Measurements from ENCODE around the gene CADM4. TPM values are rescaled to one million over a fixed set of nuclear protein-coding genes. Genes with fewer than 3 reads are reported as not detected.
A peak's percentile ranks its signal among the peaks of the same experiment; 100 is the strongest.

The CADM4 gene
- total and polyA plus RNA-seq, 2 experiments from 2014 or later = 16.6 to 22.7 TPM

- 84% methylated on average over 37 of the region's 37 CpGs for WGBS (ENCODE audit: low lambda C conversion rate, missing lambda C conversion rate)
- H3K79me2 ChIP-seq = peaks cover 25% of the 10 kb centered on the region
- H3K9me3 ChIP-seq (ENCODE audit: low read depth) = no peaks in the 10 kb centered on the region
- H3K4me1 ChIP-seq (ENCODE audit: insufficient read depth) = peaks cover 15% of the 10 kb centered on the region
- H3K4me2 ChIP-seq = peak overlapping the region; percentile 75
- peak overlapping the region; percentile 71 for H3K27ac ChIP-seq
- peak overlapping the region; percentile 0 for H3K4me3 ChIP-seq
- no peak for DNase-seq (ENCODE audit: low spot score)
- H4K20me1 ChIP-seq (ENCODE audit: insufficient read depth, poor library complexity, severe bottlenecking) = no peaks in the 10 kb centered on the region
- H3K36me3 ChIP-seq (replicated peaks; ENCODE audit: insufficient read depth, low read depth) = no peaks in the 10 kb centered on the region
- peak overlapping the region; percentile 73 for H2AFZ ChIP-seq
- no peaks in the 10 kb centered on the region for H3K9me2 ChIP-seq (replicated peaks; ENCODE audit: insufficient read depth)
- no peaks in the 10 kb centered on the region for H3K27me3 ChIP-seq
- TF ChIP-seq CTCF (IDR thresholded peaks at IDR 0.05; ENCODE audit: poor library complexity) (no peak), EZH2phosphoT487 (IDR thresholded peaks at IDR 0.05; ENCODE audit: low read depth, severe bottlenecking, unreplicated experiment) (no peak), EZH2 (IDR thresholded peaks at IDR 0.05; ENCODE audit: borderline replicate concordance) (no peak)
These were observed 63.4 kb downstream of the CADM4 start for GRCh38 chr19:43575955-43576878.

- peak within 1 kb of the TSS; percentile 50 for H3K4me3 ChIP-seq
- peak; percentile 99 for DNase-seq (ENCODE audit: low spot score)
- H2AFZ ChIP-seq = peak within 1 kb of the TSS; percentile 84
- H3K79me2 ChIP-seq = peaks cover 31% of the 10 kb centered on the region
- no peaks in the 10 kb centered on the region for H3K27me3 ChIP-seq
- TF ChIP-seq CTCF (IDR thresholded peaks at IDR 0.05; ENCODE audit: poor library complexity) = no peak
- TF ChIP-seq EZH2 (IDR thresholded peaks at IDR 0.05; ENCODE audit: borderline replicate concordance) = no peak
- TF ChIP-seq EZH2phosphoT487 (IDR thresholded peaks at IDR 0.05; ENCODE audit: low read depth, severe bottlenecking, unreplicated experiment) = no peak
- no peaks in the 10 kb centered on the region for H3K9me3 ChIP-seq (ENCODE audit: low read depth)
- H3K4me2 ChIP-seq = peak within 1 kb of the TSS; percentile 75
- no peaks in the 10 kb centered on the region for H3K9me2 ChIP-seq (replicated peaks; ENCODE audit: insufficient read depth)
- no peaks in the 10 kb centered on the region for H3K36me3 ChIP-seq (replicated peaks; ENCODE audit: insufficient read depth, low read depth)
- H3K27ac ChIP-seq = peak within 1 kb of the TSS; percentile 83
- H3K4me1 ChIP-seq (ENCODE audit: insufficient read depth) = peaks cover 10% of the 10 kb centered on the region
- no peaks in the 10 kb centered on the region for H4K20me1 ChIP-seq (ENCODE audit: insufficient read depth, poor library complexity, severe bottlenecking)
- WGBS (ENCODE audit: low lambda C conversion rate, missing lambda C conversion rate) = under 1% methylated on average over 51 of the region's 51 CpGs
These were observed 64.3 kb downstream of the CADM4 start, which contains the start of the genes PINLYP and XRCC1 for GRCh38 chr19:43575156-43575950. PINLYP (plus strand) TSS chr19:43575801; CDS start chr19:43577192, 1,391 bp downstream. XRCC1 (minus strand) TSS chr19:43575527; CDS start chr19:43575458, 69 bp downstream.

- peaks cover 36% of the 10 kb centered on the region for H3K79me2 ChIP-seq
- no peaks in the 10 kb centered on the region for H4K20me1 ChIP-seq (ENCODE audit: insufficient read depth, poor library complexity, severe bottlenecking)
- no peaks in the 10 kb centered on the region for H3K36me3 ChIP-seq (replicated peaks; ENCODE audit: insufficient read depth, low read depth)
- peaks cover 8% of the 10 kb centered on the region for H3K4me1 ChIP-seq (ENCODE audit: insufficient read depth)
- peak overlapping the region; percentile 50 for H3K4me3 ChIP-seq
- H3K27ac ChIP-seq = peak overlapping the region; percentile 83
- peak overlapping the region; percentile 84 for H2AFZ ChIP-seq
- DNase-seq (ENCODE audit: low spot score) = no peak
- H3K4me2 ChIP-seq = peak overlapping the region; percentile 75
- no peaks in the 10 kb centered on the region for H3K27me3 ChIP-seq
- 53% methylated on average over 12 of the region's 12 CpGs for WGBS (ENCODE audit: low lambda C conversion rate, missing lambda C conversion rate)
- H3K9me3 ChIP-seq (ENCODE audit: low read depth) = no peaks in the 10 kb centered on the region
- TF ChIP-seq CTCF (IDR thresholded peaks at IDR 0.05; ENCODE audit: poor library complexity) = no peak
- no peak for TF ChIP-seq EZH2phosphoT487 (IDR thresholded peaks at IDR 0.05; ENCODE audit: low read depth, severe bottlenecking, unreplicated experiment)
- TF ChIP-seq EZH2 (IDR thresholded peaks at IDR 0.05; ENCODE audit: borderline replicate concordance) = no peak
- no peaks in the 10 kb centered on the region for H3K9me2 ChIP-seq (replicated peaks; ENCODE audit: insufficient read depth)
These were observed 65.1 kb downstream of the CADM4 start for GRCh38 chr19:43574424-43575155.
